Articular chondrocyte of knee joint (primary cell): Measurements from ENCODE around the gene MKNK1. TPM values are rescaled to one million over a fixed set of nuclear protein-coding genes. Genes with fewer than 3 reads are reported as not detected.

Experiments
- total RNA-seq: library from RNA; depleted of rRNA; stranded (reverse); fragments of >200 nt; gene quantifications from 2 replicates; pipeline ENCODE4 v1.2.3, GENCODE V29; 2012

The MKNK1 gene
- total RNA-seq: 18.6 and 28.5 TPM in 2 replicates

DNA sequence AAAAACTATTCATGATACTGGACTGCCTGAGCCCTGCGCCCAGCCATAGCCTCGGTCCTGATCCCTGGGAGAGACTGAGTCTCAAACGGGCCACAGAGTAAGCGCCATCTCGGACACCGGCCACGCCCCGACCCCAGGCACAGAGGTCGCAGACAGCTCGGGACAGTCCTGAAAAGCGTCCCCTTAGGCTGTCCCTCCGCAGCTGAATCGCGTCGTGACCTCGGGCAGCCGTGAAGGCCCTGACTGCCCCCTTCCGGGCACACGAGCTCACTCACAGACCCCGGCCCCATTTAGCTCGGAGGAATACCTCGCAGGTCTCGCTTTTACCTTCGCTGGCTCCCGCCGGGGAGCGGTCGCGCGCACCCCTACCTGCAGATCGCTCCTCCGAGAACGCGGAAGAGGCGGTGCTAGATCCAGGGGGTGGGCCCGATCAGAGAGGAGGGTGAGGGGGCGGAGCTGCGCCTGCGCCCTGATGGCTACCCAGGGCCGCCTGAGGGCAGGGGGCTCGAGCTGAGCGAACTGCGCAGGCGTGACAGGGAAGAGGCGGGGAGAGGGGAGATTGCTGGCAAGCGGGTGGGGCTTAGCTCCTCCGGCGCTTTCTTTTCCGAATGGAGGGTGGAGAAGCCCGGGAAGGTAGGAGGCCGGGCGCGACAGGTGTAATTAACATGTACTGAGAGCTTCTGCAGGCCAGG lies at the start of gene MKNK1:
MKNK1 (minus strand) TSS at position 411 of the 692 bp plus-strand sequence. CDS start 20,941 bp downstream, outside the sequence.

DNA sequence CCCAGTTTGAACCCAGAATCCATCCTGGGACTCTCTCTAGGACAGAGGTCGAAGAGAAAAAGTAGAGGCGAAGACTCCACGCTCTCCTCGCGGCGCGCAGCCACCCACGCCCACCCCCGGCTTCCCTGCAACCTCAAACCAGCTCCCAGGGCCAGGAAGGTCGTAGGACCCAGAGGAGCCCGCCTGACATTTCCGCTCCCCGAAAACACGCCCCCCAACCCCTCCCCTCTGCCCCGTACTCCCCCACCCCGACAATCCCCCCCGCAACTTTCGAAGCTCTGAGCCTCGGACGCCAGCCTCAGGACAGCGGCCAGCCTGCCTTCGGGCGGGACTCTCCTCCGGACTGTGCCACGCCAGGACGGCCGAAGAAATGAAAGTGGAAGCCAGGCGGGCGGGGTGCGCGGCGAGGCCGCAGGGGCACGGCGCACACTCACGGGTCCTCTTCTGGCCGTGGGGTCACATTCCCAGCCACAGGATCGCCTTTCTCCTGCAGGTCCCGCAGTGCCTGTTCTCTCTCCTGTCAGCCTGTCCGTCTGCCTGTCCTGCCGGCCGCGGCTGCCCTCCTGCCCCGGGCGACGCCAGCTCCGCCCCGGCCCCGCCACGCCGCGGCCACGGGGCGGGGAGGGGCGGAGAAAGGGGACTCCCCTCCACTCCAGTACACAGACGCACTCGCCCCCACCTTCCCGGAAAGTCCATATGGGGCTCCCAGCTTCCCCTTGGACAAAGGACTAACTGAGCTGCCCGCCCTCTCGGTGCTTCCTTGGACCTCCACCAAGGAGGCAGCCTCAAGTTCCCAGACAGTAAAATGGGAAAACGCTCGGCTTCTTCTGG lies 12.4 kb upstream of the MKNK1 start, which contains the start of gene MOB3C:
MOB3C (minus strand) TSS at position 535 of the 831 bp plus-strand sequence. CDS start 3,490 bp downstream, outside the sequence.

DNA sequence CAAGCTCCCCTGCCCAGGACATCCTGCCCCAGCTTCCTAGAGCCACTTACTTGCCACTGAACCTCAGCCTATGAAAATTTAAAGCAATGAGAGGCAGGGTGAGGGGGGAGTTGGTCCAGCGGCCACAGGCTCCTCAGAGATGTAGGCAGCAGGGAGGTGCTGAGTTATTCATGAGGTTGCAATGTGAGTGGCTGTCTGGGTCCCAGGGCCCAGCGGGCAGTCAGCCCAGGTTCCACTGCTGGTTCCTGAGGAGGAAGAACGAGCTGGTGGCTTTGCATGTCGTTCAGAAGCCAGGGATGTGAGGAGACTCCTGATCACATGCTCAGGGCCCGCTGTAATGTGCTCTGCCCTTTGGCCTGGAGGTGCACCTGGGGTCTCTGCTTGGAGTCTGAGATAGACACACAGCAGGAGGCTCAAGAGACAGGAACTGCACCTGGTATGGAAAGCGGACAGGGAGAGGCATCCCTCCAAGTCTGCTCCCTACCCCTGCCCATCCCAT lies 52.4 kb downstream of the MKNK1 start, which contains the start of gene KNCN:
KNCN (minus strand) TSS at position 51 of the 499 bp plus-strand sequence. CDS start 432 bp downstream, outside the sequence.

Other genes with a start within 250 kb of the MKNK1 start
- gene FAAH, start 210.0 kb downstream of the MKNK1 start, total RNA-seq: 3.1 and 3.7 TPM in 2 replicates
- not detected in 2 replicates for gene DMBX1, start 114.4 kb downstream of the MKNK1 start, total RNA-seq
- gene KNCN, start 52.6 kb downstream of the MKNK1 start, total RNA-seq: not detected in 2 replicates
- gene MOB3C, start 12.5 kb upstream of the MKNK1 start, total RNA-seq: 5.6 and 8.6 TPM in 2 replicates
- gene ATPAF1, start 64.1 kb upstream of the MKNK1 start, total RNA-seq: 52.3 and 57.2 TPM in 2 replicates
- not detected in 2 replicates for gene TEX38, start 67.6 kb upstream of the MKNK1 start, total RNA-seq
- gene EFCAB14, start 114.8 kb upstream of the MKNK1 start, total RNA-seq: 75.3 and 79.7 TPM in 2 replicates
- not detected in 2 replicates for gene CYP4B1, start 194.8 kb upstream of the MKNK1 start, total RNA-seq